Psoas muscle (tissue), 8 donors: ENCODE measurements around the gene GANC. TPM values are rescaled to one million over a fixed set of nuclear protein-coding genes. Genes with fewer than 3 reads are reported as not detected.

Experiments used
- ATAC-seq, 4 donors: fragments of 200-7000 bp; cut with Tn5 transposase; one replicate each; pipeline ENCODE4 v1.9.1; 2020; ENCODE audit warnings: moderate library complexity in 3 of 4, mild to moderate bottlenecking in 2 of 4
- DNase-seq, 2 donors: peaks; one replicate each; pipeline ENCODE4 v3.0.0-alpha.2; 2020
- H3K27ac ChIP-seq: fragments of 200-600 bp; one replicate; pipeline ENCODE4 v1.8.0; 2022
- H3K27me3 ChIP-seq, 3 donors: fragments of 200-600 bp in 1 of 3; one replicate each; pipeline versions ENCODE4 v1.6.1 to v1.8.0; 2013 to 2022; ENCODE audit warnings: low read length in 2 of 3, mild to moderate bottlenecking in 2 of 3, moderate library complexity in 1 of 3; ENCODE audit not compliant: insufficient read depth in 3 of 3
- H3K36me3 ChIP-seq, 2 donors: fragments of 200-600 bp in 1 of 2; one replicate each; pipeline versions ENCODE4 v1.6.1 to v1.8.0; 2013 to 2022; ENCODE audit warnings: low read depth in 1 of 2, mild to moderate bottlenecking in 1 of 2, moderate library complexity in 1 of 2; ENCODE audit not compliant: insufficient read depth in 1 of 2
- H3K4me1 ChIP-seq: fragments of 200-600 bp; one replicate; pipeline ENCODE4 v1.8.0; 2022
- H3K4me3 ChIP-seq: fragments of 200-600 bp; one replicate; pipeline ENCODE4 v1.8.0; 2022; ENCODE audit warnings: mild to moderate bottlenecking
- H3K9me3 ChIP-seq: fragments of 200-600 bp; one replicate; pipeline ENCODE4 v1.8.0; 2022
- WGBS, 3 donors: extraction: QIAGEN DNeasy Blood & Tissue Kit; methylation state at CpG; one replicate each; pipeline versions ENCODE4 v1.1.6 to v1.1.7; 2013; 5-methylcytosine and 5-hydroxymethylcytosine counted together
- intact Hi-C, 2 donors: fragments of 100-400 bp; cut with DNase I; formaldehyde crosslinking; loops; one replicate each; pipeline versions ENCODE4 v1.11.0 to v1.14.2; 2022
- polyA plus RNA-seq, 3 donors: library from polyadenylated mRNA; stranded (reverse); fragments of 200-250 nt; gene quantifications; one replicate each; pipeline ENCODE4 v1.2.3, GENCODE V29; 2013
- total RNA-seq, 4 donors: library from RNA; stranded (reverse); fragmentation: NEBNext Ultra II Directional in 2 of 4; extraction: Animal tissue kit (Norgen Biotek cat#: 25700) in 2 of 4; gene quantifications; one replicate each; pipeline versions ENCODE4 v1.2.1 to v1.2.4, GENCODE V29; 2021 to 2023
- TF ChIP-seq, protein P1 (sequence below): fragments of 200-600 bp; IDR thresholded peaks from one replicate; pipeline ENCODE4 v1.8.0; 2022; ENCODE audit warnings: antibody characterized with exemption
- donor health status: healthy with polysubstance abuse.
- donor health status: DM: no; HTN: no; CAD: no; lungs with moderate emphysema.
- donor health status: Bipolar disorder and iron deficiency.
- donor health status: healthy.
- donor health status: DM: yes; HTN: yes; CAD: no.
- donor health status: DM: no; HTN: no; CAD: no.
- donor health status: DM: no; HTN: no; CAD: no.
- donor health status: DM: yes; HTN: yes; CAD: no.

The GANC gene
- total and polyA plus RNA-seq, 7 donors, result 4.9 to 37.7 (median 20.3) TPM

DNA sequence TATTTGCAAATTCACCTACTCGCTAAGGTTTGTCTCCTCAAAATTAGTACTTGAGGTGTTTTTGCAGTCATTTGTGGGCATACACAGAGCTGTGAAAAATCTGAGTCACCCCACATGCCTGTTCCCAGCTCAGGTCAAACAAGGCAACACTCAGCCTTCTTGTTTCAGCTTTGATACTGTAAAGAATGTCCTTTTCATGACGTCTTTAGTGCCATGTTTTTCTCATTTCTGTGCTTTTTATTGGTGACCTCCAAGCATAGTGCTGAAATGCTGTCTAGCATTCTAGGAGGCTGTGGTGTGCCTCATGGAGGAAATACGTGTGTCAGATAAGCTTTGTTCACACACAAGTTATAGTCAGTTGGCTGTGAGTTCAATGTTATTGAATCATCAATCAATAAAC lies 95.1 kb downstream of the GANC start:
- intact Hi-C loops, result loop anchor here in 1 of 2 donors (5.0 kb wide), 1 partner anchor 41 kb away; no protein-coding TSS in a partner anchor
- Histone ChIP-seq H3K9me3 (no peaks in the 10 kb centered on the region), H3K4me3 (peak overlapping the region; percentile 9), H3K36me3 (peaks cover 0 to 25% of the 10 kb centered on the region in 2 donors), H3K4me1 (peaks cover 61% of the 10 kb centered on the region), H3K27ac (peak overlapping the region; percentile 97), H3K27me3 (no peaks in the 10 kb centered on the region)
- DNase-seq (no peak), ATAC-seq (peak in 1 of 4 donors; percentile 31)
- TF ChIP-seq, protein P1, sequence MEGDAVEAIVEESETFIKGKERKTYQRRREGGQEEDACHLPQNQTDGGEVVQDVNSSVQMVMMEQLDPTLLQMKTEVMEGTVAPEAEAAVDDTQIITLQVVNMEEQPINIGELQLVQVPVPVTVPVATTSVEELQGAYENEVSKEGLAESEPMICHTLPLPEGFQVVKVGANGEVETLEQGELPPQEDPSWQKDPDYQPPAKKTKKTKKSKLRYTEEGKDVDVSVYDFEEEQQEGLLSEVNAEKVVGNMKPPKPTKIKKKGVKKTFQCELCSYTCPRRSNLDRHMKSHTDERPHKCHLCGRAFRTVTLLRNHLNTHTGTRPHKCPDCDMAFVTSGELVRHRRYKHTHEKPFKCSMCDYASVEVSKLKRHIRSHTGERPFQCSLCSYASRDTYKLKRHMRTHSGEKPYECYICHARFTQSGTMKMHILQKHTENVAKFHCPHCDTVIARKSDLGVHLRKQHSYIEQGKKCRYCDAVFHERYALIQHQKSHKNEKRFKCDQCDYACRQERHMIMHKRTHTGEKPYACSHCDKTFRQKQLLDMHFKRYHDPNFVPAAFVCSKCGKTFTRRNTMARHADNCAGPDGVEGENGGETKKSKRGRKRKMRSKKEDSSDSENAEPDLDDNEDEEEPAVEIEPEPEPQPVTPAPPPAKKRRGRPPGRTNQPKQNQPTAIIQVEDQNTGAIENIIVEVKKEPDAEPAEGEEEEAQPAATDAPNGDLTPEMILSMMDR, result no peak
- 54 to 68% (median 58%) methylated on average over 3 of the region's 3 CpGs for WGBS, 3 donors

DNA sequence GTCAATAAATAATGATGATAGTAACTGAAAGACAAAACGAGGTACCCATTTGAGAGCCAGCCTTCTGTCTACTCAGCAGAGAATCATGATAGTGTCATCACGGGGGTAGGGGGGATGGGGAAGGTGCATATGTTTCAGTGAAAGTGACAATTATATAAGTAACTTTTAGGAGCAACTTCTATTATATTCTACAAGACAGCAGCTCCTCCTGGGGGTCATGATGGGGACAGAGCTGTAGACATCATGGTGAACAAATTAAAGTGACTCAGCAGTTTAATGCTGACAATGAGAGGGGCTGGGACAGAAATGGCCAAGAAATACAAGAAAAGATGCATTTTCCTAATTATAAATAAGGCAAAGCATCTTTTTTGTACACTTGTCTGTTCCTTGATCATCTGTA lies 98.1 kb downstream of the GANC start:
- Histone ChIP-seq H3K4me1 (peaks cover 59% of the 10 kb centered on the region), H3K9me3 (no peaks in the 10 kb centered on the region), H3K4me3 (no peak overlapping the region), H3K27me3 (no peaks in the 10 kb centered on the region), H3K27ac (peak overlapping the region; percentile 97), H3K36me3 (peaks cover 0 to 16% of the 10 kb centered on the region in 2 donors)
- intact Hi-C loops, result no loop called here
- TF ChIP-seq, protein P1, result no peak
- ATAC-seq (no peak), DNase-seq (no peak)
- 55 to 72% (median 62%) methylated on average over 2 of the region's 2 CpGs for WGBS, 3 donors

DNA sequence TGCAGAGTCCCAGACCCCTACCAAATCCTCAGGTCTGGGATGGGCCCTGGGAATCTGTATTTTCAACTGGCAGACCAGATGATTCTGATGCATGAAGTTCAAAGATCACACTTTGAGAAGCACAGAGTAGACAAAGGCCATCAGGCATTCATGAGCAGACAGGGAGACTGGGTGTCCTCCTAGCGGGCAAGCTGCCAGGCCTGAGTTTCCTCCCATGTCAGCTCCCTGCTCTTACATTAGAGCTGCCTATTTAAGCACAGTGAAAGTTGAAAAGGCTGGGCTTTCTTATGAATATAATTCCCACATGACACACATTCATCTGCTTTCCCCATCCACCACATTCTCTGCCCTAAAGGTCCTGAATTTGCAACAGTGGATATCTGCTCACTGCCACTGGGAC lies 100.3 kb downstream of the GANC start:
- intact Hi-C loops, result no loop called here
- H3K27me3 ChIP-seq, result no peaks in the 10 kb centered on the region
- TF ChIP-seq, protein P1, result no peak
- no peak overlapping the region for H3K4me3 ChIP-seq
- peaks cover 43% of the 10 kb centered on the region for H3K4me1 ChIP-seq
- H3K9me3 ChIP-seq, result peaks cover 8% of the 10 kb centered on the region
- H3K36me3 ChIP-seq, result peaks cover 0 to 13% of the 10 kb centered on the region in 2 donors
- peak overlapping the region; percentile 96 for H3K27ac ChIP-seq
- WGBS, 3 donors, result 38 to 71% (median 39%) methylated on average over 1 of the region's 1 CpG
- peak; percentile 40 to 78 (median 60) for ATAC-seq
- DNase-seq, result peak; percentile 57 to 88

DNA sequence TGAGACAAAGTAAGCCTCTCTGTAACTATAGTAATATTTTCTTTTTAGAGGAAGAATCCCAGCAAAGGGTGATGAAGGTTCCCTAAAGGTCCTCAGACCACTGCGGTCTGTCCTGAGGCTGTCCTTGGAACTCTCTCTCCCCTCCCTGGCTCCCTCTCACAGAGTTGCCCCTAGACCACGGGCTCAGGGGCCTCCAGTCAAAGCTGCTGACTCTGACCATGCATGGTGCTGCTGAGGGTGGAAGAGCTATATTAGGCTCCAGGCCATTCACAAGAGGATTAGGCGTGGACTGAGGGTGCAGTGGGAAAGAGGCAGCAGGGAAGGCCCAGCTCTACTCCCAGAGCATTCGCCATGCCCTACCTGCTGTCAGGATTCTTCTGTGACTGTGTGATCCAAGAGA lies 100.9 kb downstream of the GANC start:
- 78 to 84% (median 80%) methylated on average over 4 of the region's 4 CpGs for WGBS, 3 donors
- H3K4me3 ChIP-seq, result no peak overlapping the region
- ATAC-seq (peak in 3 of 4 donors; percentile 15 to 22 (median 18)), DNase-seq (no peak)
- TF ChIP-seq, protein P1, result no peak
- peaks cover 10% of the 10 kb centered on the region for H3K9me3 ChIP-seq
- peaks cover 0 to 13% of the 10 kb centered on the region in 2 donors for H3K36me3 ChIP-seq
- H3K27me3 ChIP-seq, result no peaks in the 10 kb centered on the region
- peaks cover 42% of the 10 kb centered on the region for H3K4me1 ChIP-seq
- intact Hi-C loops, result no loop called here
- H3K27ac ChIP-seq, result peak overlapping the region; percentile 96

DNA sequence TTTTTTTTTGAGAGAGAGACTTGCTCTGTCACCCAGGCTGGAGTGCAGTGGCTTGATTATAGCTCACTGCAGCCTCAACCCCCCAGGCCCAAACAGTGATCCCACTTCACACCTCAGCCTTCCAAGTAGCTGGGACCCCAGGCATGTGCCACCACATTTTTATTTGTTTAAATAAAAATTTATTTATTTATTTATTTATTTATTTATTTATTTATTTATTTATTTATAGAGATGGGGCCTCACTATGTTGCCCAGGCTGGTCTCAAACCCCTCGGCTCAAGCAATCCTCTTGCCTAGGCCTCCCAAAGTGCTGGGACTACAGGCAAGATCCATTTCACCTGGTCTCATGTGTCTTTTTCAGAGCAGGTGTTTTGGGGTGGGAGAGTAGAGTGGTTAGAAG lies 101.8 kb downstream of the GANC start:
- intact Hi-C loops, result no loop called here
- ATAC-seq (no peak), DNase-seq (no peak)
- H3K36me3 ChIP-seq, result peaks cover 0 to 13% of the 10 kb centered on the region in 2 donors
- H3K4me1 ChIP-seq, result peaks cover 35% of the 10 kb centered on the region
- H3K9me3 ChIP-seq, result peaks cover 10% of the 10 kb centered on the region
- H3K27me3 ChIP-seq, result no peaks in the 10 kb centered on the region
- TF ChIP-seq, protein P1, result no peak
- H3K4me3 ChIP-seq, result no peak overlapping the region
- WGBS, 3 donors, result 60 to 67% (median 62%) methylated on average over 1 of the region's 1 CpG
- H3K27ac ChIP-seq, result peak overlapping the region; percentile 96
